Brain microvascular endothelial cell (primary cell): ENCODE results near the gene CERS4.
A peak's percentile ranks its signal among the peaks of the same experiment; 100 is the strongest.

Experiments
- DNase-seq: peaks from one replicate; pipeline ENCODE4 v3.0.0-alpha.2; 2020
- H3K27ac ChIP-seq: fragments of 250-450 bp; sonication (Bioruptor Pico); 2 replicates; pipeline ENCODE4 v1.5.1; 2020; ENCODE audit warnings: mild to moderate bottlenecking, moderate library complexity
- H3K27me3 ChIP-seq: fragments of 250-450 bp; sonication (Bioruptor Pico); replicated peaks from 2 replicates; pipeline ENCODE4 v1.5.1; 2020; ENCODE audit warnings: mild to moderate bottlenecking
- H3K36me3 ChIP-seq: fragments of 250-450 bp; sonication (Bioruptor Pico); replicated peaks from 2 replicates; pipeline ENCODE4 v1.5.1; 2020; ENCODE audit warnings: mild to moderate bottlenecking
- H3K4me3 ChIP-seq: 2 replicates; pipeline ENCODE4 v1.5.1; 2011; ENCODE audit warnings: low read depth, mild to moderate bottlenecking, control low read depth, low read length, moderate library complexity
- in situ Hi-C: cut with HindIII; loops from 2 replicates; pipeline ENCODE4 v1.10.0; 2017; ENCODE audit warnings: low sequenced_read_pairs, low pct_ligation_motif_present
- TF ChIP-seq, protein P1 (sequence below): IDR thresholded peaks from 2 replicates; pipeline ENCODE4 v1.5.1; 2011; ENCODE audit warnings: low read depth, mild to moderate bottlenecking, moderate library complexity, low read length, control low read depth, inconsistent platforms; ENCODE audit errors: missing control alignments

The CERS4 gene

DNA sequence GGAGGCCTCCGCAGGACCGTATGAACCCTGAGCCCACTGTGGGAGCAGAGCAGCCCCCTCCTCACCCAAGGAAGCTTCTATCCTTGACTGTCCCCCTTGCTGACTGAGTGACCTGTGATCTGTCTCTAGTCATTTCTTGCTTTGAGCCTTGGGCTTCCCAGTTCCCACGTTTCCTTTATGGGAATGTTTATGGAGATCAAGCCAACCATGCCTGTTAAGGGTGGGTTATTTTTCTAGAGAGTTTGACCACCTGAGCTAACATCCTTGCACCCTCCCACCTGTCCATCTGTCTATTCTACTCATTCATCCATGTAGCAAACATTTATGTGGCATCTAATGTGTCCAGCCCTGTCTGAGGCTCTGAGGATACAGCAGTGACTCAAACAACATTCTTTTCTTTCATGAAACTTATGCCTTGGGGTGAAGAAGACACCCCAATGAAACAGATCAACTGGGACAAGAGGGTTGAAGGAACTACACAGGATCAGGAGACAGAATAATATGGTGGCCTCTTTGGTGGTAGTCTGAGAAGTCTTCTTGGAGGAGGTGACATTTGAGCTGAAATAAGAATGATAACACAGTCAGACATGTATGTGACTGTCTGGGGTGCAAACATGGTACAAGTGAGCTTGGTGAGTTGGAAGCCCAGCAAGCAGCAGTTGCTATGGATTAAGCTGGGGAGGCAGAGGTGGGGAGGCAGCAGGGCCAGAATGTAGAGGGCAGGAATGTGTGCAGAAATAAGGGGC is 30.5 kb downstream of the CERS4 start:
- Histone ChIP-seq H3K36me3 (no peaks in the 10 kb centered on the region), H3K4me3 (no peak overlapping the region), H3K27me3 (no peaks in the 10 kb centered on the region), H3K27ac (no peak overlapping the region)
- TF ChIP-seq, protein P1, sequence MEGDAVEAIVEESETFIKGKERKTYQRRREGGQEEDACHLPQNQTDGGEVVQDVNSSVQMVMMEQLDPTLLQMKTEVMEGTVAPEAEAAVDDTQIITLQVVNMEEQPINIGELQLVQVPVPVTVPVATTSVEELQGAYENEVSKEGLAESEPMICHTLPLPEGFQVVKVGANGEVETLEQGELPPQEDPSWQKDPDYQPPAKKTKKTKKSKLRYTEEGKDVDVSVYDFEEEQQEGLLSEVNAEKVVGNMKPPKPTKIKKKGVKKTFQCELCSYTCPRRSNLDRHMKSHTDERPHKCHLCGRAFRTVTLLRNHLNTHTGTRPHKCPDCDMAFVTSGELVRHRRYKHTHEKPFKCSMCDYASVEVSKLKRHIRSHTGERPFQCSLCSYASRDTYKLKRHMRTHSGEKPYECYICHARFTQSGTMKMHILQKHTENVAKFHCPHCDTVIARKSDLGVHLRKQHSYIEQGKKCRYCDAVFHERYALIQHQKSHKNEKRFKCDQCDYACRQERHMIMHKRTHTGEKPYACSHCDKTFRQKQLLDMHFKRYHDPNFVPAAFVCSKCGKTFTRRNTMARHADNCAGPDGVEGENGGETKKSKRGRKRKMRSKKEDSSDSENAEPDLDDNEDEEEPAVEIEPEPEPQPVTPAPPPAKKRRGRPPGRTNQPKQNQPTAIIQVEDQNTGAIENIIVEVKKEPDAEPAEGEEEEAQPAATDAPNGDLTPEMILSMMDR, result no peak
- no peak for DNase-seq
- in situ Hi-C loops, result no loop called here

DNA sequence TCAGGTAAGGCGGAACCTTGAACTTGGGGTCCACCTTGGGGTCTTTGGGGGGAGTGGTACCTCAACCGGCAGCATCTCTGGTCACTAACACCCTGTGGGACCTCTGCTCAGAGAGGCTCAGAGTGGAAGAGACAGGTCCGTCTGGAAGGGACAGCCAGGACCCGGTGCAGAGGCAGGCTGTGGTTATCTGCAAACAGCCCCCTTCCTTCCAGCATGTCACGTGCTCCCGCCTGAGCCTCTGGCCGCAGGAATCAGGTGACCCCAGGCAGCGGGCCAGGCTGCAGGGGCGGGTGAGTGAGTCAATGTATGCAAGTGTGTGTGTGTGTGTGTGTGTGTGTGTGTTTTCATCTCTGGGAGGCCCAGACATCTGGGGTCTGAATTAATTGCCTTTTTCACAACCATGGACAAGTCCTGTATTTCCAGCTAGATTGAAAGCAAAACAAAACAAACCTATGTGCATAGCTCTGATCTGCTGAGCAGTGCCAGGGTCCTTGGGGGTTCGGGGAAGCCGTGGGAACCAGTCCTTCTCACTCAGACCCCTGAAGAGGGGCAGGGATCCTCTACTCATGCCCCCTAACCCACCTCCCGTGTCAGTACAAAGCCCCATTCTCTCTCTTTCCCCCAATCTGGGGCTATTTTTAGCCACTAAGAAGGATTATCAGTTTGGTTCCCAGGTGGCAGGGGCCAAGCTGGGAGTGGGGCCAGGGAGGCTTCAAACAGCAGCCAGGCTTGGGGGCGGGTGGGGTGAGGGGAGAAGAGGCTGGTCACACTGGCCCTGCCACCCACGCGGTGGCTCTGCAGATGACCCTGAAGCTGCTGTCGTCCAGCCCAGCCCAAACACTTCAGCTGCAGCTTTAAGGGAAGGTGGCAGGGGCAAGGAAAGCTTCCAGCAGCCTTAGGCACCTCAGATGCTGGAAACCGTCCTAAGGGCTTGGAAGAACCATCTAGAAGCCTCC is 31.4 kb downstream of the CERS4 start:
- Histone ChIP-seq H3K36me3 (no peaks in the 10 kb centered on the region), H3K4me3 (no peak overlapping the region), H3K27ac (no peak overlapping the region), H3K27me3 (no peaks in the 10 kb centered on the region)
- DNase-seq, result peak; percentile 91
- in situ Hi-C loops, result no loop called here
- TF ChIP-seq, protein P1, result no peak

DNA sequence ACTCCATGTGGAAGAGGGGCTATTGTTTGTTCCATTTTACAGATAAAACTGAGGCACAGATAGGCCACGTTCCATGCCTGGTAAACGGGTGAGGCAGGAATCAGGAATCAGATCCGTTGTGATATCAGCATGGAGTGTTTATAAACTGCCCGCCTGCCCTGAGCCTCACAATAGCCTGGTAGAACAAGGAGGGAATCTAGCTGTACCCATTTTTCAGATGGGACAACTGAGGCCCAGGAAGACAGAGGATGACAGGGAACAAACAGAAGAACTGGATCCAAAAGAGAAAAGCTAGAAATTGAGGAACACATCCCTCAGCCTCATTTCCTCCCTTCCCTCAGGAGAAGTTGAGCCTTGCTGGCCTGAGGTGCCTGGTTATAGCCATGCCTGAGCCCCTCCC is 32.5 kb downstream of the CERS4 start:
- Histone ChIP-seq H3K27me3 (no peaks in the 10 kb centered on the region), H3K27ac (no peak overlapping the region), H3K4me3 (no peak overlapping the region), H3K36me3 (no peaks in the 10 kb centered on the region)
- TF ChIP-seq, protein P1, result no peak
- no peak for DNase-seq
- in situ Hi-C loops, result no loop called here

DNA sequence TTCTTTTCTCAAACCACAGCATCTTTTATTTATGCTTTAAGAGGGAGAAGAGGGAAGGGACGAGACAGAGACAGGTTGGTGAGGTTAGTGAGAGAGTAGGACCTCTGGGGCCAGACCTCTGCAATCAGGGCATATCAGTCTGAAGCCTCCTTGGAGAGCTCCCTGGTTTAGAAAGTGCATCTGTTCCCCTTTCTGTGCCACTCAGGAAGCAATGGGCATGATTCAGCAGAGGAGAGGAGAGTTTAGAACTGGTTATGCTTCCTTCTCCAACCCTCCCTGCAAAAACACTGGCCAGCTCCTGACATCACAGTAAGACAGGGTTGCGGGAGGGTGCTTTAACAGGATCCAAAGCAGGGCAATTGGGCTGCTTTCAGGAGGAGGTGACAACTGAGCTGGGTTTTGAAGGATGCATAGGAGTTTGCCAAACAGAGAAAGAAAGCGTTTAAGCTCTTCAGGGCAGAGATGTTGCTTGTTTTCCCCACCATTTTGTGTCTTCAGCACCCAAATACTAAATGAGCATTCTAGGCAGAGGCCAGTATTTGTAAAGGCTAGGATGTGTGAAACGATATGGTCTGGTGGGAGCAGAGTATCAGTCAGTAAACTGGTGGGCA is 33.1 kb downstream of the CERS4 start:
- DNase-seq, result no peak
- TF ChIP-seq, protein P1, result no peak
- Histone ChIP-seq H3K36me3 (no peaks in the 10 kb centered on the region), H3K27me3 (no peaks in the 10 kb centered on the region), H3K4me3 (no peak overlapping the region), H3K27ac (no peak overlapping the region)
- in situ Hi-C loops, result no loop called here

DNA sequence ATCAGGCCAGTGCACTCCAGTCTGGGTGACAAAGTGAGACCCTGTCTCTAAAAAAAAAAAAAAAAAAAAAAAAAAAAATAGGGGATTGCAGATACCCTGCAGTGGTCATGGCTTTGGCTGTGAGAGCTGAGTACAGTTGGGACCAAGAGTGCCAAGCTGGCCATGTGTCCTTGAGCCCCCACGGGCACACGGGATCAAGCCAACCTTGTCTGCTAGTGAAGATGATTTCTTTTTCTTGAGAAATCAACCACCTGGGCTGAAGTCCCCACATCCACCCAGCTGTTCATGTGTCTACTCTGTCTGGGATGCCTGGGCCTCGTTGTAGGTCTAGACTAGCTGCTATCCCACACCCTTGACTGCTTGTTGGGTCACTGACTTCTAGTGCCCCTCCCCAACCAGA is 34.0 kb downstream of the CERS4 start:
- Histone ChIP-seq H3K27ac (no peak overlapping the region), H3K4me3 (no peak overlapping the region), H3K27me3 (no peaks in the 10 kb centered on the region), H3K36me3 (no peaks in the 10 kb centered on the region)
- no peak for DNase-seq
- in situ Hi-C loops, result no loop called here
- TF ChIP-seq, protein P1, result no peak
